ENCODE measurements around the gene GPA33.

The GPA33 gene

GRCh38 chr1:167077868-167078210 lies 12.3 kb downstream of the GPA33 start:
- no peak for DNase-seq (ENCODE audit: low read depth, low spot score)

GRCh38 chr1:167077128-167077867 lies 12.9 kb downstream of the GPA33 start:
- DNase-seq (ENCODE audit: low read depth, low spot score), result no peak
- H3K9me3 ChIP-seq (ENCODE audit: low read depth, low read length), result no peaks in the 10 kb centered on the region
- no peak overlapping the region for H3K4me3 ChIP-seq
- no peak overlapping the region for H3K9ac ChIP-seq (ENCODE audit: insufficient read length)
- H3K36me3 ChIP-seq (ENCODE audit: insufficient read depth, low read length), result no peaks in the 10 kb centered on the region
- TF ChIP-seq POLR2AphosphoS5 (IDR thresholded peaks at IDR 0.05; ENCODE audit: borderline replicate concordance, low read depth, low read length) (no peak), FOXP2 (optimal IDR thresholded peaks at IDR 0.05; ENCODE audit: control extremely low read depth, extremely low read length, insufficient read depth) (no peak), EZH2 (IDR thresholded peaks at IDR 0.05) (no peak)
- no peak overlapping the region for H3K27ac ChIP-seq

More at GRCh38 chr1:167077868-167078210, 12.3 kb downstream of the GPA33 start:
- H3K9me3 ChIP-seq (ENCODE audit: low read depth, low read length), result no peaks in the 10 kb centered on the region
- no peak overlapping the region for H3K4me3 ChIP-seq
- H3K36me3 ChIP-seq (ENCODE audit: insufficient read depth, low read length), result no peaks in the 10 kb centered on the region
- no peak overlapping the region for H3K27ac ChIP-seq
- no peak overlapping the region for H3K9ac ChIP-seq (ENCODE audit: insufficient read length)
- no peak for TF ChIP-seq EZH2 (IDR thresholded peaks at IDR 0.05)
- TF ChIP-seq POLR2AphosphoS5 (IDR thresholded peaks at IDR 0.05; ENCODE audit: borderline replicate concordance, low read depth, low read length), result no peak
- TF ChIP-seq FOXP2 (optimal IDR thresholded peaks at IDR 0.05; ENCODE audit: control extremely low read depth, extremely low read length, insufficient read depth), result no peak

GRCh38 chr1:167076136-167076710 lies 14.0 kb downstream of the GPA33 start:
- Histone ChIP-seq H3K9ac (ENCODE audit: insufficient read length) (no peak overlapping the region), H3K4me3 (no peak overlapping the region), H3K36me3 (ENCODE audit: insufficient read depth, low read length) (no peaks in the 10 kb centered on the region), H3K9me3 (ENCODE audit: low read depth, low read length) (no peaks in the 10 kb centered on the region), H3K27ac (no peak overlapping the region)
- no peak for TF ChIP-seq FOXP2 (optimal IDR thresholded peaks at IDR 0.05; ENCODE audit: control extremely low read depth, extremely low read length, insufficient read depth)
- TF ChIP-seq EZH2 (IDR thresholded peaks at IDR 0.05), result no peak
- DNase-seq (ENCODE audit: low read depth, low spot score), result no peak

GRCh38 chr1:167071286-167071685 lies 18.9 kb downstream of the GPA33 start:
- H3K9me3 ChIP-seq (ENCODE audit: low read depth, low read length), result no peaks in the 10 kb centered on the region
- no peak overlapping the region for H3K4me3 ChIP-seq
- no peak for DNase-seq (ENCODE audit: low read depth, low spot score)
- H3K9ac ChIP-seq (ENCODE audit: insufficient read length), result no peak overlapping the region
- TF ChIP-seq FOXP2 (optimal IDR thresholded peaks at IDR 0.05; ENCODE audit: control extremely low read depth, extremely low read length, insufficient read depth) (no peak), EZH2 (IDR thresholded peaks at IDR 0.05) (no peak), POLR2AphosphoS5 (IDR thresholded peaks at IDR 0.05; ENCODE audit: borderline replicate concordance, low read depth, low read length) (no peak)
- no peak overlapping the region for H3K27ac ChIP-seq
- no peaks in the 10 kb centered on the region for H3K36me3 ChIP-seq (ENCODE audit: insufficient read depth, low read length)

- no peak for DNase-seq (ENCODE audit: low read depth, low spot score)
- no peak overlapping the region for H3K27ac ChIP-seq
- no peak overlapping the region for H3K4me3 ChIP-seq
- H3K9me3 ChIP-seq (ENCODE audit: low read depth, low read length), result no peaks in the 10 kb centered on the region
- no peak for TF ChIP-seq POLR2AphosphoS5 (IDR thresholded peaks at IDR 0.05; ENCODE audit: borderline replicate concordance, low read depth, low read length)
- no peaks in the 10 kb centered on the region for H3K36me3 ChIP-seq (ENCODE audit: insufficient read depth, low read length)
- no peak overlapping the region for H3K9ac ChIP-seq (ENCODE audit: insufficient read length)
These were observed 21.4 kb downstream of the GPA33 start for GRCh38 chr1:167068761-167069160.

GRCh38 chr1:167067904-167068303 lies 22.3 kb downstream of the GPA33 start:
- no peak overlapping the region for H3K27ac ChIP-seq
- TF ChIP-seq POLR2AphosphoS5 (IDR thresholded peaks at IDR 0.05; ENCODE audit: borderline replicate concordance, low read depth, low read length), result no peak
- TF ChIP-seq EZH2 (IDR thresholded peaks at IDR 0.05), result no peak
- TF ChIP-seq FOXP2 (optimal IDR thresholded peaks at IDR 0.05; ENCODE audit: control extremely low read depth, extremely low read length, insufficient read depth), result no peak
- no peaks in the 10 kb centered on the region for H3K36me3 ChIP-seq (ENCODE audit: insufficient read depth, low read length)
- H3K9me3 ChIP-seq (ENCODE audit: low read depth, low read length), result no peaks in the 10 kb centered on the region
- H3K4me3 ChIP-seq, result no peak overlapping the region
- H3K9ac ChIP-seq (ENCODE audit: insufficient read length), result no peak overlapping the region
- DNase-seq (ENCODE audit: low read depth, low spot score), result no peak

- Histone ChIP-seq H3K4me3 (peak overlapping the region; percentile 67), H3K27ac (no peak overlapping the region), H3K36me3 (ENCODE audit: insufficient read depth, low read length) (no peaks in the 10 kb centered on the region), H3K9ac (ENCODE audit: insufficient read length) (no peak overlapping the region), H3K9me3 (ENCODE audit: low read depth, low read length) (no peaks in the 10 kb centered on the region)
- TF ChIP-seq POLR2AphosphoS5 (IDR thresholded peaks at IDR 0.05; ENCODE audit: borderline replicate concordance, low read depth, low read length) (no peak), FOXP2 (optimal IDR thresholded peaks at IDR 0.05; ENCODE audit: control extremely low read depth, extremely low read length, insufficient read depth) (no peak), EZH2 (IDR thresholded peaks at IDR 0.05) (no peak)
- DNase-seq (ENCODE audit: low read depth, low spot score), result no peak
These were observed 23.6 kb downstream of the GPA33 start for GRCh38 chr1:167066333-167067122.

GRCh38 chr1:167065471-167065870 lies 24.7 kb downstream of the GPA33 start:
- H3K9ac ChIP-seq (ENCODE audit: insufficient read length), result no peak overlapping the region
- DNase-seq (ENCODE audit: low read depth, low spot score), result no peak

More at GRCh38 chr1:167065471-167065870, 24.7 kb downstream of the GPA33 start:
- no peak overlapping the region for H3K27ac ChIP-seq
- no peaks in the 10 kb centered on the region for H3K36me3 ChIP-seq (ENCODE audit: insufficient read depth, low read length)
- no peak overlapping the region for H3K4me3 ChIP-seq
- H3K9me3 ChIP-seq (ENCODE audit: low read depth, low read length), result no peaks in the 10 kb centered on the region
- no peak for TF ChIP-seq EZH2 (IDR thresholded peaks at IDR 0.05)
- TF ChIP-seq POLR2AphosphoS5 (IDR thresholded peaks at IDR 0.05; ENCODE audit: borderline replicate concordance, low read depth, low read length), result no peak
- TF ChIP-seq FOXP2 (optimal IDR thresholded peaks at IDR 0.05; ENCODE audit: control extremely low read depth, extremely low read length, insufficient read depth), result no peak
